Nephron progenitor cell (in vitro differentiated cells): ENCODE data around the gene PCNX2.
A peak's percentile ranks its signal among the peaks of the same experiment; 100 is the strongest.
"Not testable (repeated sequence)": the region's sequence is repeated elsewhere in the genome, so short reads cannot be mapped to it uniquely, and the experiment has no call there.

Experiments used
- DNase-seq: peaks from one replicate; pipeline ENCODE4 v3.0.0; 2021
- H3K27ac Mint-ChIP-seq: 2 replicates; pipeline ENCODE4 v1.8.0; 2021; ENCODE audit warnings: mild to moderate bottlenecking, moderate library complexity, mixed read lengths
- H3K27me3 Mint-ChIP-seq: 2 replicates; pipeline ENCODE4 v1.8.0; 2021; ENCODE audit warnings: mild to moderate bottlenecking, low read depth, mixed read lengths; ENCODE audit not compliant: poor library complexity
- H3K36me3 Mint-ChIP-seq: 2 replicates; pipeline ENCODE4 v1.8.0; 2021; ENCODE audit warnings: low read depth, mixed read lengths
- H3K4me1 Mint-ChIP-seq: 2 replicates; pipeline ENCODE4 v1.8.0; 2021; ENCODE audit warnings: mixed read lengths
- H3K4me3 Mint-ChIP-seq: 2 replicates; pipeline ENCODE4 v1.8.0; 2021; ENCODE audit warnings: mild to moderate bottlenecking, moderate library complexity, mixed read lengths
- H3K9me3 Mint-ChIP-seq: 2 replicates; pipeline ENCODE4 v1.8.0; 2021; ENCODE audit warnings: mild to moderate bottlenecking, moderate library complexity, mixed read lengths
- CTCF ChIP-seq: fragments of 200-600 bp; sonication (generic); IDR thresholded peaks from 2 replicates; pipeline ENCODE4 v1.5.0; 2021; ENCODE audit warnings: antibody characterized with exemption

The PCNX2 gene

GRCh38 chr1:233114159-233114558, 181.4 kb downstream of the PCNX2 start:
- Mint-ChIP-seq H3K27ac (peak overlapping the region; percentile 98), H3K4me1 (peaks cover 44% of the 10 kb centered on the region), H3K9me3 (peaks cover 14% of the 10 kb centered on the region), H3K27me3 (no peaks in the 10 kb centered on the region), H3K36me3 (peaks cover 34% of the 10 kb centered on the region), H3K4me3 (no peak overlapping the region)
- DNase-seq = no peak
- no peak for TF ChIP-seq CTCF

- Mint-ChIP-seq H3K4me1 (peaks cover 53% of the 10 kb centered on the region), H3K27me3 (no peaks in the 10 kb centered on the region), H3K27ac (peak overlapping the region; percentile 98), H3K9me3 (peaks cover 12% of the 10 kb centered on the region), H3K36me3 (peaks cover 29% of the 10 kb centered on the region), H3K4me3 (peak overlapping the region; percentile 57)
- no peak for TF ChIP-seq CTCF
- peak; percentile 33 for DNase-seq
These were observed 182.3 kb downstream of the PCNX2 start for GRCh38 chr1:233113009-233113879.

- H3K4me3 Mint-ChIP-seq = peak overlapping the region; percentile 57
- H3K9me3 Mint-ChIP-seq = peaks cover 9% of the 10 kb centered on the region
- TF ChIP-seq CTCF = no peak
- H3K36me3 Mint-ChIP-seq = peaks cover 27% of the 10 kb centered on the region
- no peaks in the 10 kb centered on the region for H3K27me3 Mint-ChIP-seq
- peak overlapping the region; percentile 98 for H3K27ac Mint-ChIP-seq
- H3K4me1 Mint-ChIP-seq = peaks cover 62% of the 10 kb centered on the region
- no peak for DNase-seq
These were observed 183.1 kb downstream of the PCNX2 start for GRCh38 chr1:233112186-233113008.

GRCh38 chr1:233111731-233112130, 183.8 kb downstream of the PCNX2 start:
- H3K27ac Mint-ChIP-seq = no peak overlapping the region
- H3K27me3 Mint-ChIP-seq = no peaks in the 10 kb centered on the region
- DNase-seq = no peak
- peaks cover 24% of the 10 kb centered on the region for H3K36me3 Mint-ChIP-seq
- peaks cover 68% of the 10 kb centered on the region for H3K4me1 Mint-ChIP-seq
- no peak for TF ChIP-seq CTCF
- no peak overlapping the region for H3K4me3 Mint-ChIP-seq
- peaks cover 4% of the 10 kb centered on the region for H3K9me3 Mint-ChIP-seq

GRCh38 chr1:233109096-233109495, 186.4 kb downstream of the PCNX2 start:
- H3K27me3 Mint-ChIP-seq = no peaks in the 10 kb centered on the region
- no peaks in the 10 kb centered on the region for H3K9me3 Mint-ChIP-seq
- no peak for TF ChIP-seq CTCF
- peaks cover 13% of the 10 kb centered on the region for H3K36me3 Mint-ChIP-seq
- H3K4me3 Mint-ChIP-seq = no peak overlapping the region
- DNase-seq = no peak
- H3K4me1 Mint-ChIP-seq = peaks cover 67% of the 10 kb centered on the region
- H3K27ac Mint-ChIP-seq = no peak overlapping the region

GRCh38 chr1:233107716-233108130, 187.8 kb downstream of the PCNX2 start:
- H3K27me3 Mint-ChIP-seq, H3K9me3 Mint-ChIP-seq, DNase-seq, H3K27ac Mint-ChIP-seq, H3K4me3 Mint-ChIP-seq: not testable (repeated sequence)
- peaks cover 17% of the 10 kb centered on the region for H3K36me3 Mint-ChIP-seq
- H3K4me1 Mint-ChIP-seq = peaks cover 54% of the 10 kb centered on the region
